HCT116 (cell line): ENCODE data around the gene BCO1. TPM values are rescaled to one million over a fixed set of nuclear protein-coding genes. Genes with fewer than 3 reads are reported as not detected.

Experiments
- ATAC-seq: fragments of 200-7000 bp; cut with Tn5 transposase; 2 replicates; pipeline ENCODE4 v1.9.1; 2020; ENCODE audit warnings: mild to moderate bottlenecking, moderate library complexity
- BruUV-seq: library from RNA; stranded (reverse); fragments of 400-500 nt; replicated peaks from 2 replicates; lab custom pipeline; 2021; lab: Mats Ljungman, UMichigan
- CTCF ChIA-PET: fragments of 300-600 bp; sonication (Branson Sonifier 250); formaldehyde crosslinking; loops from one replicate; lab custom pipeline; 2021; ENCODE audit warnings: antibody characterized with exemption; lab: Charles Lee
- POLR2A ChIA-PET: fragments of 300-600, 350-600 bp; sonication (Branson Sonifier 250); formaldehyde crosslinking; loops from one replicate; lab custom pipeline; 2021; ENCODE audit warnings: antibody characterized with exemption; lab: Charles Lee
- RAD21 ChIA-PET, 2 experiments: fragments of 300-600 bp; sonication (Branson Sonifier 250); formaldehyde crosslinking; loops; one replicate each; lab custom pipeline; 2023; ENCODE audit warnings: low total read pairs in 2 of 2; ENCODE audit not compliant: uncharacterized antibody in 2 of 2, unreplicated experiment in 2 of 2, low non-redundant PET in 1 of 2; lab: Charles Lee
- DNase-seq: peaks from one replicate; pipeline ENCODE4 v3.0.0-alpha.2; 2010; ENCODE audit warnings: low read depth, low spot score
- H2AFZ ChIP-seq: fragments of 200-600 bp; shearing (Covaris generic), sonication (generic); 2 replicates; pipeline ENCODE4 v1.6.1; 2017; ENCODE audit warnings: low read depth, mixed run types, mixed read lengths, antibody characterized with exemption, low read length; ENCODE audit not compliant: poor library complexity, severe bottlenecking
- H3K27ac ChIP-seq: 2 replicates; pipeline ENCODE4 v1.5.1; 2012; ENCODE audit warnings: low read depth, low read length
- H3K27me3 ChIP-seq: fragments of 200-600 bp; sonication (generic); 2 replicates; pipeline ENCODE4 v1.6.1; 2016; ENCODE audit warnings: mixed run types, low read length, mixed read lengths; ENCODE audit not compliant: insufficient read depth
- H3K36me3 ChIP-seq, 2 experiments: fragments of 200-500 bp in 1 of 2; fragments of 200-600 bp in 1 of 2; sonication (Bioruptor generic) in 1 of 2; sonication (generic) in 1 of 2; 2 replicates each; pipeline versions ENCODE4 v1.5.1 to v1.6.1; 2014 to 2016; ENCODE audit warnings: low read length in 2 of 2, inconsistent platforms in 1 of 2, mixed read lengths in 1 of 2, mixed run types in 1 of 2; ENCODE audit not compliant: insufficient read depth in 2 of 2, control insufficient read depth in 1 of 2
- H3K4me1 ChIP-seq, 2 experiments: fragments of 200-600 bp in 1 of 2; sonication (generic) in 1 of 2; 2 replicates each; pipeline versions ENCODE4 v1.5.1 to v1.6.1; 2012 to 2017; ENCODE audit warnings: low read length in 2 of 2, inconsistent platforms in 1 of 2, mild to moderate bottlenecking in 1 of 2, mixed read lengths in 1 of 2, mixed run types in 1 of 2, moderate library complexity in 1 of 2; ENCODE audit not compliant: insufficient read depth in 2 of 2, control insufficient read depth in 1 of 2
- H3K4me2 ChIP-seq: fragments of 200-600 bp; sonication (generic); 2 replicates; pipeline ENCODE4 v1.6.1; 2017; ENCODE audit warnings: mixed run types, low read length, mixed read lengths
- H3K4me3 ChIP-seq, 2 experiments: fragments of 200-600 bp in 1 of 2; sonication (generic) in 1 of 2; replicated peaks in 1 of 2; 2 replicates each; pipeline ENCODE4 v1.5.1; 2011 to 2016; ENCODE audit warnings: low read length in 2 of 2, control low read depth in 1 of 2, low read depth in 1 of 2, mild to moderate bottlenecking in 1 of 2, mixed read lengths in 1 of 2, mixed run types in 1 of 2
- H3K79me2 ChIP-seq: fragments of 200-600 bp; sonication (generic); 2 replicates; pipeline ENCODE4 v1.6.1; 2017; ENCODE audit warnings: mild to moderate bottlenecking, mixed run types, low read length, moderate library complexity, mixed read lengths; ENCODE audit not compliant: insufficient read depth
- H3K9ac ChIP-seq: fragments of 200-600 bp; sonication (generic); 2 replicates; pipeline ENCODE4 v1.6.1; 2016; ENCODE audit warnings: low read length, mixed read lengths
- H3K9me2 ChIP-seq: fragments of 200-600 bp; sonication (generic), shearing (Covaris generic); 2 replicates; pipeline ENCODE4 v1.6.1; 2017; ENCODE audit warnings: mixed run types, mild to moderate bottlenecking, moderate library complexity; ENCODE audit not compliant: insufficient read depth
- H3K9me3 ChIP-seq, 2 experiments: fragments of 200-500 bp in 1 of 2; fragments of 200-600 bp in 1 of 2; sonication (Bioruptor generic) in 1 of 2; sonication (generic) in 1 of 2; 2 replicates each; pipeline ENCODE4 v1.6.1; 2014 to 2017; ENCODE audit warnings: low read length in 2 of 2, mixed read lengths in 2 of 2, inconsistent platforms in 1 of 2, low read depth in 1 of 2, mild to moderate bottlenecking in 1 of 2, mixed run types in 1 of 2, moderate library complexity in 1 of 2; ENCODE audit not compliant: control insufficient read depth in 1 of 2, insufficient read depth in 1 of 2
- H4K20me1 ChIP-seq: fragments of 200-600 bp; sonication (generic), shearing (Covaris generic); 2 replicates; pipeline ENCODE4 v1.6.1; 2017; ENCODE audit warnings: mixed run types, mild to moderate bottlenecking, moderate library complexity; ENCODE audit not compliant: insufficient read depth
- ELF1 ChIP-seq: IDR thresholded peaks from 2 replicates; pipeline ENCODE4 v1.6.1; 2012; ENCODE audit warnings: low read depth, borderline replicate concordance
- EZH2 ChIP-seq: fragments of 200-600 bp; sonication (generic); IDR thresholded peaks from 2 replicates; pipeline ENCODE4 v1.6.1; 2017; ENCODE audit warnings: antibody characterized with exemption, mixed run types
- FOSL1 ChIP-seq: IDR thresholded peaks from 2 replicates; pipeline ENCODE4 v1.6.1; 2012; ENCODE audit warnings: low read depth
- JUND ChIP-seq: IDR thresholded peaks from 2 replicates; pipeline ENCODE4 v1.6.1; 2012
- POLR2AphosphoS5 ChIP-seq: IDR thresholded peaks from 2 replicates; pipeline ENCODE4 v1.6.1; 2011; ENCODE audit warnings: mild to moderate bottlenecking, low read depth, low read length, moderate library complexity
- RAD21 ChIP-seq: IDR thresholded peaks from 2 replicates; pipeline ENCODE4 v1.6.1; 2012; ENCODE audit warnings: low read depth, mild to moderate bottlenecking
- SIN3A ChIP-seq: IDR thresholded peaks from 2 replicates; pipeline ENCODE4 v1.6.1; 2012; ENCODE audit warnings: low read depth
- ZFX ChIP-seq: fragments of 450-650 bp; IDR thresholded peaks from 2 replicates; pipeline ENCODE4 v1.6.1; 2017
- intact Hi-C: fragments of 100-400 bp; cut with micrococcal nuclease; formaldehyde crosslinking; loops from 2 replicates; pipeline ENCODE4 v1.10.0; 2022
- total RNA-seq: library from RNA; stranded (reverse); gene quantifications from one replicate; pipeline ENCODE4 v1.2.1, GENCODE V29; 2021; ENCODE audit not compliant: unreplicated experiment
- TF ChIP-seq, protein P1 (sequence below): IDR thresholded peaks from 2 replicates; pipeline ENCODE4 v1.6.1; 2012

BCO1 gene
- total RNA-seq, 1 experiment from 2014 or later, result not detected

DNA sequence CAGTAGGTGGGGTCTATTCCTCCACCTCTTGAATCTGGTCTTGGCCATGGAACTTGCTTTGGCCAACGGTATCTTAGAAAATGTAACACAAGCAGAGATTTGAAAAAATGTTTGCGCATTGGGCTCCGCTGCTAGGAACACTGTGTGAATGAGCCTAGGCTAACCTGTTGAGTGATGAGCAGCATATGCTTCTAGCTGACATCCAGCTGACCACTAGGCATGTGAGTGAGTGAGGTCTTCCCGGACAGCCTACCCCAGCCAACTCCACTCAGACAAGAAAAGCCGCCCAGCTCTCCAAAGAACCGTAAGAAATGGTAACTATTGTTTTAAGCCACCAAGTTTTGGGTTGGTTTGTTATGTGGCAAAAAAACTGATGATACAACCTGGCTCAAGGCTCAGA lies 31.4 kb upstream of the BCO1 start:
- no peak overlapping the region for H3K4me3 ChIP-seq
- no peaks in the 10 kb centered on the region for H3K9me2 ChIP-seq
- H2AFZ ChIP-seq, result no peak overlapping the region
- DNase-seq (no peak), ATAC-seq (no peak)
- no peak overlapping the region for H3K4me2 ChIP-seq
- BruUV-seq, result no TSS peak
- no peak overlapping the region for H3K9ac ChIP-seq
- no peaks in the 10 kb centered on the region for H4K20me1 ChIP-seq
- TF ChIP-seq, protein P1, sequence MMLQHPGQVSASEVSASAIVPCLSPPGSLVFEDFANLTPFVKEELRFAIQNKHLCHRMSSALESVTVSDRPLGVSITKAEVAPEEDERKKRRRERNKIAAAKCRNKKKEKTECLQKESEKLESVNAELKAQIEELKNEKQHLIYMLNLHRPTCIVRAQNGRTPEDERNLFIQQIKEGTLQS, result no peak
- TF ChIP-seq EZH2 (no peak), ZFX (no peak), SIN3A (no peak), RAD21 (no peak), POLR2AphosphoS5 (no peak)
- H3K79me2 ChIP-seq, result no peaks in the 10 kb centered on the region
- intact Hi-C loops, result no loop called here
- no peaks in the 10 kb centered on the region for H3K9me3 ChIP-seq
- H3K27ac ChIP-seq, result no peak overlapping the region
- H3K27me3 ChIP-seq, result peaks cover 4% of the 10 kb centered on the region; the same call in 1 of the 2 replicates
- POLR2A ChIA-PET, result no interaction called here
- RAD21 ChIA-PET, result no interaction called here
- H3K4me1 ChIP-seq, result no peaks in the 10 kb centered on the region
- CTCF ChIA-PET, result interaction anchor here (2.6 kb wide), 1 partner anchor 15 kb away, joined by 8 read pairs; no protein-coding TSS in a partner anchor
- no peaks in the 10 kb centered on the region for H3K36me3 ChIP-seq

DNA sequence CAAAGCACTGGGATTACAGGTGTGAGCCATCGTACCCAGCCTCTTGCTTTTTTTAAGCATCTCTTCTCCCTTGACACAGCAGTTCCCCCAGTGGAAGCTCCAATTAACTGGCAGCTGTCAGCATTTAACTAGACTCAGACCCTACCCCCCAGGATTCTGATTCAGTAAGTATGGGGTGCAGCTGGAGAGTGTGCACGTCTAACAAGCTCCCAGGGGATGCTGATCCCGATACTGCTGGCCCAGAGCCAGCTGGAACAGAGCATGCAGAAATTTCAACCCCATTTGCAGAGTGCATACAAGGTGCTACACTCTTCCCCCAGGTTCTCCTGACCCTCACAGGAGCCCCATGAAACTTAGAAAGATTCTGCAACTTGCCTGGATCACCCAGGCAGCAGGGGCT lies 27.7 kb upstream of the BCO1 start:
- H3K79me2 ChIP-seq, result no peaks in the 10 kb centered on the region
- RAD21 ChIA-PET, result no interaction called here
- H3K4me2 ChIP-seq, result no peak overlapping the region
- no peaks in the 10 kb centered on the region for H3K36me3 ChIP-seq
- H3K4me3 ChIP-seq, result no peak overlapping the region
- H3K9me3 ChIP-seq, result no peaks in the 10 kb centered on the region
- BruUV-seq, result no TSS peak
- TF ChIP-seq ZFX, result no peak
- no peak for TF ChIP-seq JUND
- no peak for TF ChIP-seq ELF1
- TF ChIP-seq FOSL1, result no peak
- no peak overlapping the region for H3K9ac ChIP-seq
- POLR2A ChIA-PET, result interaction anchor here (0.6 kb wide), 1 partner anchor 519 kb away, joined by 4 read pairs; no protein-coding TSS in a partner anchor
- H3K9me2 ChIP-seq, result no peaks in the 10 kb centered on the region
- H2AFZ ChIP-seq, result no peak overlapping the region
- CTCF ChIA-PET, result no interaction called here
- H3K27ac ChIP-seq, result no peak overlapping the region
- H3K27me3 ChIP-seq, result peaks cover 4% of the 10 kb centered on the region; the same call in 1 of the 2 replicates
- H4K20me1 ChIP-seq, result no peaks in the 10 kb centered on the region
- no peak for ATAC-seq
- peaks cover 0 to 5% of the 10 kb centered on the region in 2 experiments; a peak in 1 of 4 replicates for H3K4me1 ChIP-seq
- intact Hi-C loops, result no loop called here
- no peak for DNase-seq
